Fibroblast of lung (primary cell): Measurements from ENCODE around the gene KCNH6. TPM values are rescaled to one million over a fixed set of nuclear protein-coding genes. Genes with fewer than 3 reads are reported as not detected.

ENCODE experiments used
- DNase-seq, 2 donors: peaks; one replicate each; pipeline versions ENCODE4 v3.0.0 to v3.0.0-alpha.2; 2010; ENCODE audit warnings: low read depth in 2 of 2
- H2AFZ ChIP-seq: 2 replicates; pipeline ENCODE4 v1.5.1; 2012; ENCODE audit warnings: low read length, control low read depth, inconsistent platforms
- H3K27ac ChIP-seq: 2 replicates; pipeline ENCODE4 v1.5.1; 2011; ENCODE audit warnings: low read length, control low read depth; ENCODE audit not compliant: insufficient read depth
- H3K27me3 ChIP-seq: 2 replicates; pipeline ENCODE4 v1.5.1; 2011; ENCODE audit warnings: mild to moderate bottlenecking, low read length; ENCODE audit not compliant: control insufficient read depth, insufficient read depth
- H3K36me3 ChIP-seq: 2 replicates; pipeline ENCODE4 v1.5.1; 2011; ENCODE audit warnings: low read length; ENCODE audit not compliant: control insufficient read depth, insufficient read depth
- H3K4me1 ChIP-seq: 2 replicates; pipeline ENCODE4 v1.5.1; 2011; ENCODE audit warnings: low read length; ENCODE audit not compliant: control insufficient read depth, insufficient read depth; ENCODE audit errors: extremely low read depth
- H3K4me2 ChIP-seq: 2 replicates; pipeline ENCODE4 v1.5.1; 2011; ENCODE audit warnings: low read length, control low read depth; ENCODE audit not compliant: insufficient read depth; ENCODE audit errors: extremely low read depth
- H3K4me3 ChIP-seq, 4 experiments: fragments of 200-600 bp in 1 of 4; sonication (generic) in 1 of 4; replicated peaks in 1 of 4; 2 replicates each; pipeline ENCODE4 v1.5.1; 2011 to 2016; ENCODE audit warnings: low read length in 4 of 4, low read depth in 3 of 4, mild to moderate bottlenecking in 3 of 4, control low read depth in 2 of 4, inconsistent platforms in 1 of 4, mixed read lengths in 1 of 4; ENCODE audit not compliant: insufficient read depth in 1 of 4; ENCODE audit errors: control extremely low read depth in 1 of 4
- H3K79me2 ChIP-seq: 2 replicates; pipeline ENCODE4 v1.5.1; 2012; ENCODE audit warnings: mild to moderate bottlenecking, low read length, inconsistent platforms; ENCODE audit not compliant: control insufficient read depth, insufficient read depth
- H3K9ac ChIP-seq: 2 replicates; pipeline ENCODE4 v1.5.1; 2011; ENCODE audit warnings: mild to moderate bottlenecking, low read length, control low read depth; ENCODE audit not compliant: insufficient read depth
- H3K9me3 ChIP-seq: 2 replicates; pipeline ENCODE4 v1.5.1; 2012; ENCODE audit warnings: low read depth, low read length; ENCODE audit not compliant: control insufficient read depth, insufficient read depth
- H4K20me1 ChIP-seq: 2 replicates; pipeline ENCODE4 v1.5.1; 2011; ENCODE audit warnings: low read length; ENCODE audit not compliant: control insufficient read depth, insufficient read depth; ENCODE audit errors: extremely low read depth
- EZH2 ChIP-seq: IDR thresholded peaks from 2 replicates; pipeline ENCODE4 v1.5.1; 2012; ENCODE audit warnings: low read length, control low read depth, mild to moderate bottlenecking; ENCODE audit errors: missing control alignments
- polyA plus RNA-seq, 2 donors: library from polyadenylated mRNA; depleted of rRNA in 1 of 2; stranded (reverse) in 1 of 2; unstranded in 1 of 2; fragments of >200 nt; gene quantifications; 2 replicates each; pipeline ENCODE4 v1.2.1, GENCODE V29; 2011 to 2012; ENCODE audit warnings: missing spikeins in 1 of 2
- total RNA-seq: library from RNA; depleted of rRNA; stranded (reverse); fragments of >200 nt; gene quantifications from 2 replicates; pipeline ENCODE4 v1.2.1, GENCODE V29; 2014
- TF ChIP-seq, protein P1 (sequence below), 2 donors: IDR thresholded peaks in 1 of 2; conservative IDR thresholded peaks in 1 of 2; 1 replicate in 1 of 2; 2 replicates in 1 of 2; pipeline ENCODE4 v1.5.1; 2011 to 2012; ENCODE audit warnings: low read length in 2 of 2, control low read depth in 1 of 2, inconsistent platforms in 1 of 2, low read depth in 1 of 2, mild to moderate bottlenecking in 1 of 2

The KCNH6 gene
- total and polyA plus RNA-seq, 2 donors (not counting 1 experiment from before 2014, with no cell fraction given) = not detected

DNA sequence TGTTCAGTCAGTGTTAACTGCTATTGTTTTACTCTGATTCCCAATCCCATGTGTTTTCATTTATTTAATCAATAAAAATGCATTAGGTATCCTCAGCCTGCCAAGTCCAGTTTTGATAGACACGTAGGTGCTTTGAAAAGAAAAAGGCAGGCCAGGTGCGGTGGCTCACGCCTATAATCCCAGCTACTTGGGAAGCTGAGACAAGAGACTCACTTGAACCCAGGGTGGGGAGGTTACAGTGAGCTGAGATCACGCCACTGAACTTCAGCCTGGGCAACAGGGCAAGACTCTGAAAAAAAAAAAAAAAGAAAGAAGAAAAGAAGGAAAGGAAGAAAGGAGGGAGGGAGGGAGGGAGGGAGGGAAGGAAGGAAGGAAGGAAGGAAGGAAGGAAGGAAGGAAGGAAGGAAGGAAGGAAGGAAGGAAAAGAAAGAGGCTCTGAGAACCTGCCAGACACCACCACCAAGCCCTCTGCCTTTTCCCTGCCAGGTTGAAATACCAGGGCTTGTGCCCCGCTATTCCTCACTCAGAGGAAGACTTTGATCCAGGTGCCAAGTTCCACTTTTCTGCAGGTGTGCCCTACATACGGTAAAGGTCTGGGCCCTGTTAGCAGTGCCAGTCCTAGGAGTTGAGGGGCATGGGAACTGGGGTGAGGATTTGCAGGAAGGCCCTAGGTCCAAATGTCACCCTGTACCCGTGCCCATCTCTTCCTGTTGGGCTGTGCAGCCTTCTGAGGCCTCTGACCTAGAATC lies 10.1 kb upstream of the KCNH6 start:
- no peaks in the 10 kb centered on the region for H3K4me1 ChIP-seq
- H2AFZ ChIP-seq = no peak overlapping the region
- no peak overlapping the region for H3K9ac ChIP-seq
- no peak overlapping the region for H3K27ac ChIP-seq
- peaks cover 11% of the 10 kb centered on the region for H3K27me3 ChIP-seq
- no peaks in the 10 kb centered on the region for H3K79me2 ChIP-seq
- no peaks in the 10 kb centered on the region for H4K20me1 ChIP-seq
- no peak for DNase-seq
- no peak overlapping the region for H3K4me2 ChIP-seq
- H3K4me3 ChIP-seq = no peak overlapping the region
- H3K9me3 ChIP-seq = no peaks in the 10 kb centered on the region
- H3K36me3 ChIP-seq = no peaks in the 10 kb centered on the region
- no peak for TF ChIP-seq EZH2
- TF ChIP-seq, protein P1, sequence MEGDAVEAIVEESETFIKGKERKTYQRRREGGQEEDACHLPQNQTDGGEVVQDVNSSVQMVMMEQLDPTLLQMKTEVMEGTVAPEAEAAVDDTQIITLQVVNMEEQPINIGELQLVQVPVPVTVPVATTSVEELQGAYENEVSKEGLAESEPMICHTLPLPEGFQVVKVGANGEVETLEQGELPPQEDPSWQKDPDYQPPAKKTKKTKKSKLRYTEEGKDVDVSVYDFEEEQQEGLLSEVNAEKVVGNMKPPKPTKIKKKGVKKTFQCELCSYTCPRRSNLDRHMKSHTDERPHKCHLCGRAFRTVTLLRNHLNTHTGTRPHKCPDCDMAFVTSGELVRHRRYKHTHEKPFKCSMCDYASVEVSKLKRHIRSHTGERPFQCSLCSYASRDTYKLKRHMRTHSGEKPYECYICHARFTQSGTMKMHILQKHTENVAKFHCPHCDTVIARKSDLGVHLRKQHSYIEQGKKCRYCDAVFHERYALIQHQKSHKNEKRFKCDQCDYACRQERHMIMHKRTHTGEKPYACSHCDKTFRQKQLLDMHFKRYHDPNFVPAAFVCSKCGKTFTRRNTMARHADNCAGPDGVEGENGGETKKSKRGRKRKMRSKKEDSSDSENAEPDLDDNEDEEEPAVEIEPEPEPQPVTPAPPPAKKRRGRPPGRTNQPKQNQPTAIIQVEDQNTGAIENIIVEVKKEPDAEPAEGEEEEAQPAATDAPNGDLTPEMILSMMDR (conservative IDR thresholded peaks at IDR 0.05 in 1 of 2, IDR thresholded peaks at IDR 0.05 in 1 of 2; ENCODE audit: low read depth in 1 of 2, low read length in 2 of 2) = no peak

DNA sequence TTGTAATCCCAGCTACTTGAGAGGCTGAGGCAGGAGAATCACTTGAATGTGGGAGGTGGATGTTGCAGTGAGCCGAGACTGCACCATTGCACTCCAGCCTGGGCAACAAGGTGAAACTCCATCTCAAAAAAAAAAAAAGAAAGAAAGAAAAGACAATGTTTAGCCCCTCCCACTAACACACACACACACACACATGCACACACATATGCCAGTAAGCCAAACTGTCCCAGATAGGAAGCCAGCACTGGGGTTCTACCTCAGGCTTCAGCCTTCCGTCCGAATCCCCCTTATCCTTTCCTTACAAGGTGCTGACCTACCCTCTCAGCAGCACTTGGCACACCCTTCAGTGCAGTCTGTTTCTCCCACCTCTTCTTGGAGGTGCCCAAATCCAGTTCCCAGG lies 8.7 kb upstream of the KCNH6 start:
- Histone ChIP-seq H3K4me2 (no peak overlapping the region), H3K4me1 (no peaks in the 10 kb centered on the region), H2AFZ (no peak overlapping the region), H4K20me1 (no peaks in the 10 kb centered on the region), H3K27ac (no peak overlapping the region), H3K9ac (no peak overlapping the region), H3K9me3 (no peaks in the 10 kb centered on the region), H3K79me2 (no peaks in the 10 kb centered on the region), H3K36me3 (no peaks in the 10 kb centered on the region), H3K4me3 (no peak overlapping the region), H3K27me3 (peaks cover 10% of the 10 kb centered on the region)
- TF ChIP-seq, protein P1 (conservative IDR thresholded peaks at IDR 0.05 in 1 of 2, IDR thresholded peaks at IDR 0.05 in 1 of 2; ENCODE audit: low read depth in 1 of 2, low read length in 2 of 2) = no peak
- TF ChIP-seq EZH2 = no peak
- DNase-seq = no peak

DNA sequence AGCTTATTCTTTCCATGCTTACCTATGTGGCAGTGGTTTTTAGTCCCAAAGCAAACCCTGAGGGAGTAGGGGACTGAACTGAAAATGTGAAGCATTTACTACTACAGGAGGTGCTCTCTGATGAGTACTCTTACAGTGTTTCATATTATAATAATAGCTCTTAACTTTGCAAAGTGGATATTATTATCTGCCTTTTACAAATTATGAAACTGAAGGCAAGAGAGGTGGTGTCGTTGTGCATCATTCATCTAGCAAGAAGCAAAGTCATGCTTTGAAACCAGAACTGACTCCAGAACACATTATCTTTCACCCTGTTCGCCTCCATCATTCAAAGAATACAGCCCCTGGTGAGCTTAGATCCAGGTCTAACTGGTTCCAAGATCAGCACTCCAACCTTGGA lies 8.2 kb upstream of the KCNH6 start:
- peaks cover 7% of the 10 kb centered on the region for H3K27me3 ChIP-seq
- no peaks in the 10 kb centered on the region for H3K9me3 ChIP-seq
- H3K9ac ChIP-seq = no peak overlapping the region
- H3K27ac ChIP-seq = no peak overlapping the region
- H3K4me2 ChIP-seq = no peak overlapping the region
- no peaks in the 10 kb centered on the region for H3K36me3 ChIP-seq
- no peak overlapping the region for H2AFZ ChIP-seq
- no peaks in the 10 kb centered on the region for H4K20me1 ChIP-seq
- no peaks in the 10 kb centered on the region for H3K79me2 ChIP-seq
- no peak overlapping the region for H3K4me3 ChIP-seq
- no peaks in the 10 kb centered on the region for H3K4me1 ChIP-seq
- DNase-seq = no peak
- TF ChIP-seq, protein P1 (conservative IDR thresholded peaks at IDR 0.05 in 1 of 2, IDR thresholded peaks at IDR 0.05 in 1 of 2; ENCODE audit: low read depth in 1 of 2, low read length in 2 of 2) = no peak
- TF ChIP-seq EZH2 = no peak
